ENCODE measurements around the gene CCDC69.
"Not testable (repeated sequence)": the region's sequence is repeated elsewhere in the genome, so short reads cannot be mapped to it uniquely, and the experiment has no call there.

CCDC69 gene

GRCh38 chr5:151219789-151220188, 4.1 kb downstream of the CCDC69 start:
- no peak for DNase-seq

DNA sequence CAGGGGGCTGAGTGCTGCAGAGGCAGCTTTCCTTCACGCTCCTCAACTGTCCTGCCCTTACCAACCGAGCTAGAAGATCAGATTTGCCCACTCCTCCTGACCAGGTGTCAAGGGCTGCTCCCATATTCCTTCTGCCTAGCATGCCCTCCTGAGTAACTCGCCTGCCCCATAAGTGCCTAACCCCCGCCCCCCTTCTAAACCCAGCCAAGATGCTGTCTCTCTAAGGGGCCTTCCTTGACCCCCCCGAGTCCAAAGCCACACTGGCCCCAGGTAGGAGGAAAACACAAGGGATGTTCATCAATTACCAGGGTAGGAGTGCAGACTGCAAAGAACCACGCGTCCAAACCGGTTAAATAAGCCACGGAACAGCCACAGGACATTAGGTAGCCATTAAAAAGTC, 4.8 kb downstream of the CCDC69 start:
- DNase-seq, result no peak

GRCh38 chr5:151218177-151218576, 5.7 kb downstream of the CCDC69 start:
- DNase-seq, result no peak

DNA sequence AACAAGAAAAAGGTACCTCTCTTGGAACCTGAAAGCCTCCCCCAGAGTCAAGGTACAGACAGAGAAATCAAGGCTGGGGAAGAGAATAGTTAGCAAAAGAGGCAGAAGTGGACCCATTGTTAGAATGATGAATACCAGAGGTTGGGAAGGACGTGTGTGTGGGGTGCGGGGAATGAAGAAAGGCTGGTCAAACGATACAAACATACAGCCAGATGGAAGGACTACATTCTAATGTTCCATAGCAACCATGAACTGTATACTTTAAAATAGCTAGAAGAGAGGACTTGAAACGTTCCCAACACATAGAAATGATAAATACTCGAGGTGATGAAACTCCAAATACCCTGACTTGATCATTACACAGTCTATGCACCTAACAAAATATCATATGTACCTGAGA, 7.1 kb downstream of the CCDC69 start:
- DNase-seq, result no peak

DNA sequence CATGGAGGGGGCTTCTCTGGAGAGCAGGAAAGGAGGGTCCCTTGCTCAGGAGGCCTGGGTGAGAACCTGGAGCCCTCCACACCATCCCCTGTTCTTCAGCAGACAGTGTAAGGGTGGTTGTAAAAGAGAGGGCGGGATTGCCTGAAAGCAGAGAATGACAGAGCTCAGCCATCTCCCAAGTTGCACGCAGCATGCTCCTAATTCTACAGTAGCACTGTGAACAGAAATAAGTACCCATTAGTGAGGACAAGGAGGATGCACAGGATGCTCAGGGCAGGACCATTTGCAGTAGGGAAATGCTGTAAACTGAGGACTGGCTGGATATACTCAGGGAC, 8.4 kb downstream of the CCDC69 start:
- DNase-seq, result no peak

- DNase-seq, result peak; percentile 58
These were observed 9.0 kb downstream of the CCDC69 start for GRCh38 chr5:151214614-151215545.

- DNase-seq, result peak; percentile 94
These were observed 9.9 kb downstream of the CCDC69 start for GRCh38 chr5:151213803-151214613.

DNA sequence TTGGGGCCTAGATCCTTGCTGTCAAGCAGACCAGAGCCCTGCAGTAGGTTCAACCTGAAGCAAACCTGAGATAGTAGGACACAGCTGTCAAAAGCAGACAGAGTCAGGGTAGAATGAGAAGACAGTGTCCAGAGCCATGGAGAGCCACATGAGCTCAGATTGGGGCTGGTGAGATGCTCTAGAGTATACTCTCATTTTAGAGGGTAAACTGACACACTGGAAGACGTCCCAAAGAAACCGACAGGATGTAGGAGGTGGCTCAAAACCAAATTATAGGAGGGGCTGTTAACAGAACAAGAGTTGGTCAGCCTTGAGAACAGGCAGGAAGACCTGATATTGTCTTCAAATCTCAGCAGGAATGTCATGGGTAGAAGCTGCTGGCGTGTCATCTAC, 11.5 kb downstream of the CCDC69 start:
- no peak for DNase-seq

DNA sequence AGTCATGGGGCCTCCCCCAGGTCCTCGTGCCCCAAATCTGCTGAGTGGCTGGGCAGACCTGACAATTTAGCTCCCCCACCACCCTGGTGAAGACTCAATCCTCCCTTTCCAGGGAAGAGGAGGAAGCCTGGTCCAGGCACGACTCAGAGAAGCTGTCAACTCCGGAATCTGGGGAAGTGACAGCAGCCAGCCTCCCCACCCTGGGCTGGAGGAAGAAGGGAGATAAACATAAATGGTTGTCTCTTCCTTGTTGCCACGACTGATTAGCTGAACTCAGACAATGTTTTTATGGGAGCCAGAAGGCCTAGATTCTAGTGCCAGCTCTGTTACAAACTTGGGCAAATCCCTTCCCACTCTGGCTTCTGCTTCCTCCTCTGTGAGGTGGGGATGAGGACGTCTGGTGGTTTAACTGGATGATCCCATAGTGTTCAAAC, 15.4 kb downstream of the CCDC69 start:
- no peak for DNase-seq

DNA sequence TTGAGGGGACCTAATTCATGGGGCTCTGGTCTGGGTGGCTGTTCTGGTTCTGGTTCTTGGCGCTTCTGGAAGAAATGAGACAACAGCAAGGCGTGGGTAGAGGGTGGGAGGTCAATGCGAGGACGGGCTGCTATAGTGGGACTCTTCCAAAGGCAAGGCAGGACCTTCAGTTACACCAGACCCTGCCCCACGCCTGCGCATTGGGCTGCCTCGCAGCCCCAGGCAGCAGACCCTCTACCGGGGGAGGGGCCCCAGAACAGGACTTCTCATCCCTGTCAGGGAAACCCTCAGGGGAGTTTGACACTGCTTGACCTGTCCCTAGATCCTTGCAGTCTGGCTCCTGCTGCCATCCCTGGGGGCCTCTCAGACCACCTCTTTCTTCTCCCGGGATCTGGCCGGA, 18.5 kb downstream of the CCDC69 start:
- no peak for DNase-seq

DNA sequence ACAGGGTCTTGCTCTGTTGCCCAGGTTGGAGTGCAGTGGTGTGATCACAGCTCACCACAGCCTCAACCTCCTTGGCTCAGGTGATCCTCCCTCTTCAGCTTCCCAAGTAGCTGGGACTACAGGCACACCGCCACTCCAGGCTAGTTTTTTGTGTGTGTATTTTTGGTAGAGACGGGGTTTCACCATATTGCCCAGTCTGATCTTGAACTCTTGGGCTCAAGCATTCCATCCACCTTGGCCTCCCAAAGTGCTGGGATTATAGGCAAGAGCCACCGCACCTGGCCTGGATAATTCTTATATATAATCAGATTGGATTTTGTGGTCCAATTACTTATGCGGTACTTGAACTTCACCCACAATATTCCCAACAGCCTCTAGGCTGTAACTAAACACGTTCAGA, 19.8 kb downstream of the CCDC69 start:
- DNase-seq, result no peak

- peak; percentile 71 for DNase-seq
These were observed 21.3 kb downstream of the CCDC69 start for GRCh38 chr5:151202381-151203139.

GRCh38 chr5:151200913-151201595, 22.8 kb downstream of the CCDC69 start:
- DNase-seq, result no peak

GRCh38 chr5:151199581-151200185, 24.2 kb downstream of the CCDC69 start:
- no peak for DNase-seq

- DNase-seq, result no peak
These were observed 25.0 kb downstream of the CCDC69 start for GRCh38 chr5:151198861-151199260.

DNA sequence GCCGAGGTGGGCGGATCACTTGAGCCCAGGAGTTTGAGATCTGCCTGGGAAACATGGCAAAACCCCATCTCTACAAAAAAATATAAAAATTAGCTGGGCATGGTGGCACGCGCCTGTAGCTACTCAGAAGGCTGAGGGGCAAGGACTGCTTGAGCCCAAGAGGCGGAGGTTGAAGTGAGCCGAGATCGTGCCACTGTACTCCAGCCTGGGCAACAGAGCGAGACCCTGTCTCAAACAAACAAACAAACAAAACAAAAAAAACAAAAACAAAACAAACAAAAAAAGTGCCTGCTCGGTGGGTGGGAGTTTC, 26.6 kb downstream of the CCDC69 start:
- DNase-seq, result not testable (repeated sequence)

GRCh38 chr5:151196556-151197290, 27.2 kb downstream of the CCDC69 start:
- DNase-seq, result no peak

GRCh38 chr5:151195622-151196021, 28.3 kb downstream of the CCDC69 start:
- DNase-seq, result no peak

GRCh38 chr5:151192626-151193025, 31.3 kb downstream of the CCDC69 start:
- no peak for DNase-seq

GRCh38 chr5:151191661-151192060, 32.2 kb downstream of the CCDC69 start:
- no peak for DNase-seq

- DNase-seq, result no peak
These were observed 34.7 kb downstream of the CCDC69 start for GRCh38 chr5:151189151-151189550.

- DNase-seq, result no peak
These were observed 37.4 kb downstream of the CCDC69 start for GRCh38 chr5:151186538-151186937.

Measured in CD4-positive, alpha-beta T cell treated with Interleukin-17A for 4 hours (primary cell).